HG02642 (cell line): ENCODE results near the gene MARCHF5.
"Not testable (repeated sequence)": the region's sequence is repeated elsewhere in the genome, so short reads cannot be mapped to it uniquely, and the experiment has no call there.

Experiments used
- ATAC-seq: cut with Tn5 transposase; IDR thresholded peaks from one replicate; pipeline ENCODE4 v1.9.1; 2021; ENCODE audit warnings: mild to moderate bottlenecking; ENCODE audit not compliant: unreplicated experiment, poor library complexity

MARCHF5 gene

DNA sequence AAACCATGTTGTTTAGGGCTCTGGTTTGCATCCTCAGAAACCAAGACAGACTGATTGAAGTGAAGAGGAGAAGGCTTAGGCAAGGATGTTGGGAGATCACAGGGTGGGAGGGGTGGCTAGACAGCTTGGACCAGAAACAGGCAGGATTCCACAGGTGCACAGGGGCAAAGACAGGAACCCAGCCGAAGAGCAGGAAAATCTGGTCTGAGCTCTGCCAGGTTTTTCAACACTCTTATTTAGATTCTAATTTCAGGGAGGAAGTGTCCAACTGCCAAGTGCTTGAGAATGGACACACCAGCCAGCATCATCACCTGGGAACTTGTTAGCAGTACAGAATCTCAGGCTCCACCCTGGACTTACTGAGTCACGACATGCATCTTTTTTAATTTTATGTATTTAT lies 93.8 kb downstream of the MARCHF5 start:
- no peak for ATAC-seq

GRCh38 chr10:92385831-92386230 lies 94.9 kb downstream of the MARCHF5 start:
- no peak for ATAC-seq

DNA sequence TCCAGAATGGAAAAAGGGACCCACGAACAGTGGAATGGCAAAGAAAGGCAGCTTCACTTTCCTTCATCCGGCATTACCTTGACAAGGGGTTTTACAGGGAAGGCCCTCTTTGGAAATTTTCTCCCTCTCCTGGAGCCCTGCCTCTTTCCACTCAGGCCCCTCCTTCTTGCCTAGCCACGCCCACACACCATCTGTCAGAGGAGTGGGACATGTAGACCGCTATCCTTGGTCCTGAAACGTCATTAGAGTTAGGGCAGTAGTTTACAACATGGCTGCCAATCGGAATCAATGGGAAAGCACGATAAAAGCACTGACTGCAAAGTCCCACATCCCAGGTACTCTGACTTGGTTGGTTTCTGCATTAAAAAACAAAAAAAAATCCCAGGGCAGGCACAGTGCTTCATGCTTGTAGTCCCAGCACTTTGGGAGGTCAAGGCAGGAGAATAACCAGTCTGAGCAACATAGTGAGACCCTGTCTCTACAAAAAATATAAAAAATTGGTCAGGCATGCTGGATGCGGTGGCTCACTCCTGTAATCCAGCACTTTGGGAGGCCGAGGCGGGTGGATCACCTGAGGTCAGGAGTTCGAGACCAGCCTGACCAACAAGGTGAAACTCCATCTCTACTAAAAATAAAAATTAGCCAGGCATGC lies 96.4 kb downstream of the MARCHF5 start:
- ATAC-seq: no peak

- not testable (repeated sequence) for ATAC-seq
These were observed 102.2 kb downstream of the MARCHF5 start for GRCh38 chr10:92393173-92393572.

DNA sequence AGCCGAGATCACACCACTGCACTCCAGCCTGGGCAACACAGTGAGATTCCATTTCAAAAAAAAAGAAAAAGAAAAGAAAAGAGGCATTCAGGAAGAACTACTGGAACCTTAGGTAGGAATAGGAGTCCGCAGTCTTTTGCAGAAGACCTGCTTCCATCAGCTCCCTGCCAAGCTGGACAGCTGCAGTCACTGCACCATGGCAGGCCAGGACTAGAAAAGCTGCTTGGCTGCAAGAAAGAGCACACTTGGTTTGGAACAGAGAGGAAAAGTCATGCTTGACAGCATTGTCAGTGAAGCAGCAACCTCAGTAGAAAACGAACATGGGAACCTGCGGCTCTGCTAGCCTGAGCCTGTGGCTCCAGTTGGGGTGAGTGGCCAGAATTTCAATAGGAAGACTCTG lies 104.3 kb downstream of the MARCHF5 start:
- ATAC-seq: no peak

- ATAC-seq: not testable (repeated sequence)
These were observed 111.3 kb downstream of the MARCHF5 start for GRCh38 chr10:92402234-92402633.
